Smooth muscle cell (in vitro differentiated cells): ENCODE data around the gene XPR1. TPM values are rescaled to one million over a fixed set of nuclear protein-coding genes. Genes with fewer than 3 reads are reported as not detected.
"Not testable (repeated sequence)": the region's sequence is repeated elsewhere in the genome, so short reads cannot be mapped to it uniquely, and the experiment has no call there.

ENCODE experiments used
- DNase-seq: peaks from one replicate; lab custom pipeline; 2025; ENCODE audit not compliant: unreplicated experiment; lab: John Stamatoyannopoulos, UW
- H2AFZ ChIP-seq: fragments of 200-600 bp; sonication (generic); 2 replicates; pipeline ENCODE4 v1.6.0; 2016; ENCODE audit warnings: antibody characterized with exemption, low read depth, mild to moderate bottlenecking
- H3F3A ChIP-seq: fragments of 200-600 bp; sonication (generic); 2 replicates; pipeline ENCODE4 v1.6.0; 2017; ENCODE audit warnings: antibody characterized with exemption, low read depth
- H3K27ac ChIP-seq: fragments of 200-600 bp; sonication (generic); 2 replicates; pipeline ENCODE4 v1.5.1; 2016; ENCODE audit warnings: low read depth, mild to moderate bottlenecking
- H3K27me3 ChIP-seq: fragments of 200-600 bp; sonication (generic); 2 replicates; pipeline ENCODE4 v1.6.1; 2016; ENCODE audit warnings: low read depth, mild to moderate bottlenecking
- H3K36me3 ChIP-seq: fragments of 200-600 bp; sonication (generic); 2 replicates; pipeline ENCODE4 v1.5.1; 2016; ENCODE audit warnings: low read depth
- H3K4me1 ChIP-seq: fragments of 200-600 bp; sonication (generic); 2 replicates; pipeline ENCODE4 v1.5.1; 2016; ENCODE audit warnings: low read depth
- H3K4me2 ChIP-seq: fragments of 200-600 bp; sonication (generic); 2 replicates; pipeline ENCODE4 v1.6.0; 2016; ENCODE audit warnings: mild to moderate bottlenecking
- H3K4me3 ChIP-seq: fragments of 200-600 bp; sonication (generic); 2 replicates; pipeline ENCODE4 v1.5.1; 2016; ENCODE audit warnings: mild to moderate bottlenecking
- H3K79me2 ChIP-seq: fragments of 200-600 bp; sonication (generic); 2 replicates; pipeline ENCODE4 v1.6.0; 2016; ENCODE audit warnings: low read depth, mild to moderate bottlenecking
- H3K9ac ChIP-seq: fragments of 200-600 bp; sonication (generic); 2 replicates; pipeline ENCODE4 v1.6.0; 2016; ENCODE audit warnings: low read depth
- H3K9me3 ChIP-seq: fragments of 200-600 bp; sonication (generic); replicated peaks from 2 replicates; pipeline ENCODE4 v1.5.1; 2016; ENCODE audit warnings: low read depth
- H4K20me1 ChIP-seq: fragments of 200-600 bp; sonication (generic); 2 replicates; pipeline ENCODE4 v1.6.0; 2016; ENCODE audit warnings: low read depth
- WGBS: methylation state at CpG from one replicate; pipeline ENCODE4 v1.1.7; 2016; ENCODE audit warnings: low lambda C conversion rate; 5-methylcytosine and 5-hydroxymethylcytosine counted together
- polyA plus RNA-seq: library from polyadenylated mRNA; unstranded; fragments of >200 nt; fragmentation: Nextera tagmentation; extraction: Ambion mirVana; gene quantifications from 2 replicates; pipeline ENCODE4 v1.2.1, GENCODE V29; 2016
- total RNA-seq: library from RNA; depleted of rRNA; stranded (reverse); fragments of >200 nt; gene quantifications from 2 replicates; pipeline ENCODE4 v1.2.3, GENCODE V29; 2014
- TF ChIP-seq, protein P1 (sequence below): fragments of 200-600 bp; sonication (generic); IDR thresholded peaks from 2 replicates; pipeline ENCODE4 v1.5.1; 2017; ENCODE audit warnings: borderline replicate concordance, mild to moderate bottlenecking, antibody characterized with exemption; ENCODE audit not compliant: insufficient read depth, poor library complexity, severe bottlenecking

Gene XPR1
- total and polyA plus RNA-seq, 2 experiments from 2014 or later, result 9.5 to 27.6 TPM

DNA sequence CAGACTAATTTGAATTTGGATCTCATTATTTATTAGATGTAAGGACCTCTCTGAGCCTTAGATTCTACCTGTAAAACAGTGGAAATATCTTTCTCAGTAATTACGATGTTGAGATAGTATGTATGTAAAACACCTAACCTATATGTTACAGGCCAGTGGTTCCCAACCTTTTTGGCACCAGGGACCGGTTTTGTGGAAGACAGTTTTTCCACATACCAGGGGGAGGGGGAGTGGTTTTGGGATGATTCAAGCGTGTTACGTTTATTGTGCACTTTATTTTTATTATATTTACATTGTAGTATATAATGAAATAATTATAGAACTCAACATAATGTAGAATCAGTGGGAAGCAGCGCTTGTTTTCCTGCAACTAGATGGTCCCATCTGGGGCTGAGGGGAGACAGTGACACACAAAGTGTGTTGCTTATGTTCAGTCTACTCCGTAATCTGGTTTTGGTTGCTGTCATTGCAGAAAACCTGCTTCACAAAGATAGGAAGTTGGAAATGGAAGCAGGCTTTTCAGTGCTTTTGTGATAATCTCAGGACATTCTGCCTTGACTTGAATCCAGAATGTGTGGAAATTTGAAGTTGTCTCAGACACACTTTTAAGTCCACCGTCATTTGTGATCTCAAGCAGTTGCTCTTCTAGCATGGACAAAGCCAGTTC lies 12.8 kb downstream of the XPR1 start:
- TF ChIP-seq, protein P1, sequence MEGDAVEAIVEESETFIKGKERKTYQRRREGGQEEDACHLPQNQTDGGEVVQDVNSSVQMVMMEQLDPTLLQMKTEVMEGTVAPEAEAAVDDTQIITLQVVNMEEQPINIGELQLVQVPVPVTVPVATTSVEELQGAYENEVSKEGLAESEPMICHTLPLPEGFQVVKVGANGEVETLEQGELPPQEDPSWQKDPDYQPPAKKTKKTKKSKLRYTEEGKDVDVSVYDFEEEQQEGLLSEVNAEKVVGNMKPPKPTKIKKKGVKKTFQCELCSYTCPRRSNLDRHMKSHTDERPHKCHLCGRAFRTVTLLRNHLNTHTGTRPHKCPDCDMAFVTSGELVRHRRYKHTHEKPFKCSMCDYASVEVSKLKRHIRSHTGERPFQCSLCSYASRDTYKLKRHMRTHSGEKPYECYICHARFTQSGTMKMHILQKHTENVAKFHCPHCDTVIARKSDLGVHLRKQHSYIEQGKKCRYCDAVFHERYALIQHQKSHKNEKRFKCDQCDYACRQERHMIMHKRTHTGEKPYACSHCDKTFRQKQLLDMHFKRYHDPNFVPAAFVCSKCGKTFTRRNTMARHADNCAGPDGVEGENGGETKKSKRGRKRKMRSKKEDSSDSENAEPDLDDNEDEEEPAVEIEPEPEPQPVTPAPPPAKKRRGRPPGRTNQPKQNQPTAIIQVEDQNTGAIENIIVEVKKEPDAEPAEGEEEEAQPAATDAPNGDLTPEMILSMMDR, result no peak
- Histone ChIP-seq H4K20me1 (peaks cover 37% of the 10 kb centered on the region), H3K36me3 (no peaks in the 10 kb centered on the region), H3K9ac (no peak overlapping the region), H3K4me2 (no peak overlapping the region), H3K9me3 (no peaks in the 10 kb centered on the region), H3K27ac (no peak overlapping the region), H3K4me1 (no peaks in the 10 kb centered on the region), H3F3A (no peaks in the 10 kb centered on the region), H3K4me3 (no peak overlapping the region), H2AFZ (no peak overlapping the region), H3K27me3 (no peaks in the 10 kb centered on the region), H3K79me2 (peaks cover 17% of the 10 kb centered on the region)
- WGBS, result 98% methylated on average over 7 of the region's 7 CpGs
- no peak for DNase-seq

- not testable (repeated sequence) for H3K27me3 ChIP-seq, H3F3A ChIP-seq, DNase-seq, H3K27ac ChIP-seq, H3K4me3 ChIP-seq, H3K9me3 ChIP-seq, H3K36me3 ChIP-seq, H3K9ac ChIP-seq, H2AFZ ChIP-seq, H3K4me2 ChIP-seq, H3K4me1 ChIP-seq
- H4K20me1 ChIP-seq, result peaks cover 33% of the 10 kb centered on the region
- H3K79me2 ChIP-seq, result peaks cover 19% of the 10 kb centered on the region
- 91% methylated on average over 5 of the region's 5 CpGs for WGBS
These were observed 13.4 kb downstream of the XPR1 start for GRCh38 chr1:180645261-180645660.

- H3K36me3 ChIP-seq, result no peaks in the 10 kb centered on the region
- no peak for DNase-seq
- no peak overlapping the region for H3K4me2 ChIP-seq
- H3K4me3 ChIP-seq, result no peak overlapping the region
- no peak overlapping the region for H3K27ac ChIP-seq
- peaks cover 33% of the 10 kb centered on the region for H4K20me1 ChIP-seq
- H3K79me2 ChIP-seq, result peaks cover 19% of the 10 kb centered on the region
- no peaks in the 10 kb centered on the region for H3K9me3 ChIP-seq
- WGBS, result 91% methylated on average over 5 of the region's 5 CpGs
- no peaks in the 10 kb centered on the region for H3K27me3 ChIP-seq
- no peak overlapping the region for H2AFZ ChIP-seq
- H3K4me1 ChIP-seq, result no peaks in the 10 kb centered on the region
- TF ChIP-seq, protein P1, result no peak
- no peak overlapping the region for H3K9ac ChIP-seq
- H3F3A ChIP-seq, result no peaks in the 10 kb centered on the region
These were observed 14.3 kb downstream of the XPR1 start for GRCh38 chr1:180646093-180646492.

- no peaks in the 10 kb centered on the region for H3K4me1 ChIP-seq
- H3K36me3 ChIP-seq, result no peaks in the 10 kb centered on the region
- no peaks in the 10 kb centered on the region for H3K9me3 ChIP-seq
- no peak overlapping the region for H3K4me3 ChIP-seq
- H3K9ac ChIP-seq, result no peak overlapping the region
- peaks cover 28% of the 10 kb centered on the region for H4K20me1 ChIP-seq
- H3K27me3 ChIP-seq, result no peaks in the 10 kb centered on the region
- H3K4me2 ChIP-seq, result no peak overlapping the region
- no peak overlapping the region for H2AFZ ChIP-seq
- H3F3A ChIP-seq, result no peaks in the 10 kb centered on the region
- no peak for DNase-seq
- TF ChIP-seq, protein P1, result no peak
- 97% methylated on average over 4 of the region's 4 CpGs for WGBS
- H3K79me2 ChIP-seq, result peaks cover 19% of the 10 kb centered on the region
- no peak overlapping the region for H3K27ac ChIP-seq
These were observed 14.7 kb downstream of the XPR1 start for GRCh38 chr1:180646547-180646946.
